A673 (cell line): ENCODE data around the gene SLC23A2. TPM values are rescaled to one million over a fixed set of nuclear protein-coding genes. Genes with fewer than 3 reads are reported as not detected.

Experiments used
- BruUV-seq: library from RNA; stranded (reverse); fragments of 400-500 nt; replicated peaks from 2 replicates; lab custom pipeline; 2021; lab: Mats Ljungman, UMichigan
- CTCF ChIA-PET: fragments of 300-600 bp; sonication (Branson Sonifier 250); formaldehyde crosslinking; loops from one replicate; lab custom pipeline; 2022; ENCODE audit warnings: antibody characterized with exemption; lab: Charles Lee
- POLR2A ChIA-PET: fragments of 300-600 bp; sonication (Branson Sonifier 250); formaldehyde crosslinking; loops from one replicate; lab custom pipeline; 2022; ENCODE audit warnings: antibody characterized with exemption; ENCODE audit not compliant: low non-redundant PET; lab: Charles Lee
- DNase-seq: peaks from one replicate; pipeline ENCODE4 v3.0.0-alpha.2; 2015; ENCODE audit warnings: low spot score
- H3K27ac ChIP-seq: fragments of 200-600 bp; sonication (generic); 2 replicates; pipeline ENCODE4 v1.5.1; 2016; ENCODE audit warnings: mixed run types, low read depth, mild to moderate bottlenecking, mixed read lengths, antibody characterized with exemption, low read length; ENCODE audit not compliant: poor library complexity, severe bottlenecking
- H3K27me3 ChIP-seq: fragments of 200-600 bp; sonication (generic); replicated peaks from 2 replicates; pipeline ENCODE4 v1.6.1; 2017; ENCODE audit warnings: mixed run types, low read depth, mild to moderate bottlenecking, mixed read lengths, antibody characterized with exemption, low read length; ENCODE audit not compliant: insufficient read depth, poor library complexity
- H3K36me3 ChIP-seq: fragments of 200-600 bp; sonication (generic); 2 replicates; pipeline ENCODE4 v1.6.1; 2016; ENCODE audit warnings: mixed run types, mild to moderate bottlenecking, mixed read lengths, antibody characterized with exemption, low read length; ENCODE audit not compliant: insufficient read depth, poor library complexity, severe bottlenecking
- H3K4me1 ChIP-seq: fragments of 200-600 bp; sonication (generic); 2 replicates; pipeline ENCODE4 v1.6.1; 2017; ENCODE audit warnings: mixed run types, mild to moderate bottlenecking, mixed read lengths, antibody characterized with exemption, low read length; ENCODE audit not compliant: insufficient read depth, poor library complexity, severe bottlenecking
- H3K4me3 ChIP-seq: fragments of 200-600 bp; sonication (generic); 2 replicates; pipeline ENCODE4 v1.5.1; 2016; ENCODE audit warnings: low read depth, mixed run types, mild to moderate bottlenecking, mixed read lengths, low read length; ENCODE audit not compliant: poor library complexity, severe bottlenecking
- H3K9me3 ChIP-seq: fragments of 200-600 bp; sonication (generic); 2 replicates; pipeline ENCODE4 v1.6.1; 2016; ENCODE audit warnings: mixed run types, low read depth, mild to moderate bottlenecking, mixed read lengths, antibody characterized with exemption, low read length; ENCODE audit not compliant: poor library complexity, severe bottlenecking
- CTCF ChIP-seq: fragments of 300-800, 200-600 bp; sonication (generic); conservative IDR thresholded peaks from 2 replicates; pipeline ENCODE4 v1.5.1; 2017; ENCODE audit warnings: low read depth, mild to moderate bottlenecking, antibody characterized with exemption, low read length, moderate library complexity, mixed read lengths
- EZH2 ChIP-seq: fragments of 200-600 bp; sonication (generic); IDR thresholded peaks from 2 replicates; pipeline ENCODE4 v1.6.1; 2017; ENCODE audit warnings: borderline replicate concordance, low read depth, mild to moderate bottlenecking, mixed read lengths, antibody characterized with exemption, low read length; ENCODE audit not compliant: poor library complexity, severe bottlenecking
- intact Hi-C: fragments of 100-400 bp; cut with micrococcal nuclease; formaldehyde crosslinking; loops from one replicate; pipeline ENCODE4 v1.10.0; 2022; ENCODE audit not compliant: unreplicated experiment
- total RNA-seq: library from RNA; stranded (reverse); gene quantifications from 2 replicates; pipeline ENCODE4 v1.2.3, GENCODE V29; 2021

The SLC23A2 gene
- total RNA-seq, 1 experiment from 2014 or later, result 29.4 TPM

- H3K27ac ChIP-seq, result no peak overlapping the region
- H3K27me3 ChIP-seq, result no peaks in the 10 kb centered on the region
- POLR2A ChIA-PET, result no interaction called here
- DNase-seq, result no peak
- no TSS peak for BruUV-seq
- TF ChIP-seq EZH2 (no peak), CTCF (no peak)
- CTCF ChIA-PET, result no interaction called here
- H3K36me3 ChIP-seq, result no peaks in the 10 kb centered on the region
- no peaks in the 10 kb centered on the region for H3K4me1 ChIP-seq
- intact Hi-C loops, result no loop called here
- no peaks in the 10 kb centered on the region for H3K9me3 ChIP-seq
- H3K4me3 ChIP-seq, result no peak overlapping the region
Observed at GRCh38 chr20:4936392-4936850, 64.9 kb downstream of the SLC23A2 start.

GRCh38 chr20:4932061-4932460 lies 69.2 kb downstream of the SLC23A2 start:
- CTCF ChIA-PET, result no interaction called here
- POLR2A ChIA-PET, result no interaction called here

GRCh38 chr20:4929686-4930397 lies 71.5 kb downstream of the SLC23A2 start:
- intact Hi-C loops, result no loop called here
- POLR2A ChIA-PET, result no interaction called here
- H3K27ac ChIP-seq, result no peak overlapping the region
- peaks cover 9% of the 10 kb centered on the region for H3K4me1 ChIP-seq
- TF ChIP-seq EZH2, result no peak
- no peak for TF ChIP-seq CTCF
- BruUV-seq, result no TSS peak
- H3K36me3 ChIP-seq, result peaks cover 8% of the 10 kb centered on the region
- CTCF ChIA-PET, result no interaction called here
- DNase-seq, result no peak
- no peak overlapping the region for H3K4me3 ChIP-seq
- no peaks in the 10 kb centered on the region for H3K9me3 ChIP-seq
- no peaks in the 10 kb centered on the region for H3K27me3 ChIP-seq

More at GRCh38 chr20:4932061-4932460, 69.2 kb downstream of the SLC23A2 start:
- Histone ChIP-seq H3K36me3 (peaks cover 8% of the 10 kb centered on the region), H3K27ac (no peak overlapping the region), H3K4me1 (no peaks in the 10 kb centered on the region), H3K27me3 (no peaks in the 10 kb centered on the region), H3K4me3 (no peak overlapping the region), H3K9me3 (no peaks in the 10 kb centered on the region)
- intact Hi-C loops, result no loop called here
- TF ChIP-seq EZH2 (no peak), CTCF (no peak)
- no TSS peak for BruUV-seq
- DNase-seq, result no peak
